ENCODE data around the gene SNAP29. TPM values are rescaled to one million over a fixed set of nuclear protein-coding genes. Genes with fewer than 3 reads are reported as not detected.
A peak's percentile ranks its signal among the peaks of the same experiment; 100 is the strongest.
"Not testable (repeated sequence)": the region's sequence is repeated elsewhere in the genome, so short reads cannot be mapped to it uniquely, and the experiment has no call there.

Gene SNAP29
- polyA plus RNA-seq, 1 donor: 29.8 TPM

- H3K36me3 ChIP-seq (ENCODE audit: control insufficient read depth, insufficient read depth, low read length): peaks cover 17% of the 10 kb centered on the region
- no peak overlapping the region for H3K27ac ChIP-seq (ENCODE audit: low read length)
- no peak overlapping the region for H3K4me3 ChIP-seq (ENCODE audit: low read length)
- no peaks in the 10 kb centered on the region for H3K4me1 ChIP-seq (ENCODE audit: control insufficient read depth, insufficient read depth, low read length)
- no peaks in the 10 kb centered on the region for H3K9me3 ChIP-seq (ENCODE audit: control insufficient read depth, low read depth, low read length)
- WGBS (ENCODE audit: insufficient coverage, low lambda C conversion rate): 100% methylated on average over 1 of the region's 1 CpG
- no peak for DNase-seq
- H3K27me3 ChIP-seq (ENCODE audit: control insufficient read depth, insufficient read depth, low read length): no peaks in the 10 kb centered on the region
Observed at GRCh38 chr22:20930004-20930403, 71.2 kb downstream of the SNAP29 start.

- H3K27ac ChIP-seq (ENCODE audit: low read length); H3K27me3 ChIP-seq (ENCODE audit: control insufficient read depth, insufficient read depth, low read length); H3K9me3 ChIP-seq (ENCODE audit: control insufficient read depth, low read depth, low read length); H3K4me3 ChIP-seq (ENCODE audit: low read length); DNase-seq; H3K4me1 ChIP-seq (ENCODE audit: control insufficient read depth, insufficient read depth, low read length): not testable (repeated sequence)
- H3K36me3 ChIP-seq (ENCODE audit: control insufficient read depth, insufficient read depth, low read length): peaks cover 20% of the 10 kb centered on the region
- no CpG with 5 or more reads among the region's 12 CpGs for WGBS (ENCODE audit: insufficient coverage, low lambda C conversion rate)
Observed at GRCh38 chr22:20930435-20930834, 71.6 kb downstream of the SNAP29 start.

- Histone ChIP-seq H3K4me1 (ENCODE audit: control insufficient read depth, insufficient read depth, low read length) (no peaks in the 10 kb centered on the region), H3K27me3 (ENCODE audit: control insufficient read depth, insufficient read depth, low read length) (no peaks in the 10 kb centered on the region), H3K9me3 (ENCODE audit: control insufficient read depth, low read depth, low read length) (no peaks in the 10 kb centered on the region), H3K4me3 (ENCODE audit: low read length) (no peak overlapping the region), H3K36me3 (ENCODE audit: control insufficient read depth, insufficient read depth, low read length) (peaks cover 26% of the 10 kb centered on the region), H3K27ac (ENCODE audit: low read length) (no peak overlapping the region)
- no CpG with 5 or more reads among the region's 4 CpGs for WGBS (ENCODE audit: insufficient coverage, low lambda C conversion rate)
- no peak for DNase-seq
Observed at GRCh38 chr22:20931126-20931654, 72.4 kb downstream of the SNAP29 start.

GRCh38 chr22:20933910-20934309, 75.1 kb downstream of the SNAP29 start:
- WGBS (ENCODE audit: insufficient coverage, low lambda C conversion rate): 100% methylated on average over 1 of the region's 7 CpGs
- Histone ChIP-seq H3K27ac (ENCODE audit: low read length) (no peak overlapping the region), H3K27me3 (ENCODE audit: control insufficient read depth, insufficient read depth, low read length) (no peaks in the 10 kb centered on the region), H3K36me3 (ENCODE audit: control insufficient read depth, insufficient read depth, low read length) (peaks cover 34% of the 10 kb centered on the region), H3K4me1 (ENCODE audit: control insufficient read depth, insufficient read depth, low read length) (peaks cover 18% of the 10 kb centered on the region), H3K9me3 (ENCODE audit: control insufficient read depth, low read depth, low read length) (no peaks in the 10 kb centered on the region), H3K4me3 (ENCODE audit: low read length) (no peak overlapping the region)
- no peak for DNase-seq

GRCh38 chr22:20935049-20935448, 76.2 kb downstream of the SNAP29 start:
- peaks cover 34% of the 10 kb centered on the region for H3K36me3 ChIP-seq (ENCODE audit: control insufficient read depth, insufficient read depth, low read length)
- WGBS (ENCODE audit: insufficient coverage, low lambda C conversion rate): no CpG with 5 or more reads among the region's 9 CpGs
- H3K9me3 ChIP-seq (ENCODE audit: control insufficient read depth, low read depth, low read length); H3K4me3 ChIP-seq (ENCODE audit: low read length); DNase-seq; H3K27me3 ChIP-seq (ENCODE audit: control insufficient read depth, insufficient read depth, low read length); H3K27ac ChIP-seq (ENCODE audit: low read length): not testable (repeated sequence)
- peaks cover 18% of the 10 kb centered on the region for H3K4me1 ChIP-seq (ENCODE audit: control insufficient read depth, insufficient read depth, low read length)

- H3K9me3 ChIP-seq (ENCODE audit: control insufficient read depth, low read depth, low read length); DNase-seq; H3K27ac ChIP-seq (ENCODE audit: low read length); H3K4me3 ChIP-seq (ENCODE audit: low read length); H3K27me3 ChIP-seq (ENCODE audit: control insufficient read depth, insufficient read depth, low read length): not testable (repeated sequence)
- H3K36me3 ChIP-seq (ENCODE audit: control insufficient read depth, insufficient read depth, low read length): peaks cover 35% of the 10 kb centered on the region
- H3K4me1 ChIP-seq (ENCODE audit: control insufficient read depth, insufficient read depth, low read length): peaks cover 21% of the 10 kb centered on the region
- no CpG with 5 or more reads among the region's 11 CpGs for WGBS (ENCODE audit: insufficient coverage, low lambda C conversion rate)
Observed at GRCh38 chr22:20935780-20936539, 77.2 kb downstream of the SNAP29 start.

GRCh38 chr22:20937031-20937793, 78.4 kb downstream of the SNAP29 start:
- WGBS (ENCODE audit: insufficient coverage, low lambda C conversion rate): no CpG with 5 or more reads among the region's 12 CpGs
- H3K4me1 ChIP-seq (ENCODE audit: control insufficient read depth, insufficient read depth, low read length): peaks cover 24% of the 10 kb centered on the region
- H3K27me3 ChIP-seq (ENCODE audit: control insufficient read depth, insufficient read depth, low read length): no peaks in the 10 kb centered on the region
- no peak overlapping the region for H3K4me3 ChIP-seq (ENCODE audit: low read length)
- no peaks in the 10 kb centered on the region for H3K9me3 ChIP-seq (ENCODE audit: control insufficient read depth, low read depth, low read length)
- H3K36me3 ChIP-seq (ENCODE audit: control insufficient read depth, insufficient read depth, low read length): peaks cover 33% of the 10 kb centered on the region
- peak in 1 of 2 donors; percentile 85 for DNase-seq
- peak overlapping the region; percentile 85 for H3K27ac ChIP-seq (ENCODE audit: low read length)

- H3K4me3 ChIP-seq (ENCODE audit: low read length): no peak overlapping the region
- peaks cover 33% of the 10 kb centered on the region for H3K36me3 ChIP-seq (ENCODE audit: control insufficient read depth, insufficient read depth, low read length)
- no peaks in the 10 kb centered on the region for H3K9me3 ChIP-seq (ENCODE audit: control insufficient read depth, low read depth, low read length)
- WGBS (ENCODE audit: insufficient coverage, low lambda C conversion rate): 62% methylated on average over 2 of the region's 8 CpGs
- H3K4me1 ChIP-seq (ENCODE audit: control insufficient read depth, insufficient read depth, low read length): peaks cover 24% of the 10 kb centered on the region
- H3K27me3 ChIP-seq (ENCODE audit: control insufficient read depth, insufficient read depth, low read length): no peaks in the 10 kb centered on the region
- DNase-seq: peak in 1 of 2 donors; percentile 81
- H3K27ac ChIP-seq (ENCODE audit: low read length): peak overlapping the region; percentile 85
Observed at GRCh38 chr22:20937794-20938671, 79.2 kb downstream of the SNAP29 start.

- Histone ChIP-seq H3K4me1 (ENCODE audit: control insufficient read depth, insufficient read depth, low read length) (peaks cover 24% of the 10 kb centered on the region), H3K36me3 (ENCODE audit: control insufficient read depth, insufficient read depth, low read length) (peaks cover 22% of the 10 kb centered on the region), H3K27ac (ENCODE audit: low read length) (peak overlapping the region; percentile 2)
- not testable (repeated sequence) for DNase-seq; H3K4me3 ChIP-seq (ENCODE audit: low read length); H3K27me3 ChIP-seq (ENCODE audit: control insufficient read depth, insufficient read depth, low read length); H3K9me3 ChIP-seq (ENCODE audit: control insufficient read depth, low read depth, low read length)
- WGBS (ENCODE audit: insufficient coverage, low lambda C conversion rate): no CpG with 5 or more reads among the region's 14 CpGs
Observed at GRCh38 chr22:20939457-20940185, 80.8 kb downstream of the SNAP29 start.

Data from large intestine (tissue), 3 donors.